Erythroblast (primary cell): Measurements from ENCODE around the gene ARL5C.

Experiments
- GATA1 ChIP-seq: IDR thresholded peaks from 2 replicates; pipeline ENCODE4 v1.6.1; 2011; ENCODE audit warnings: low read depth, mild to moderate bottlenecking, control low read depth, low read length, moderate library complexity
- POLR2A ChIP-seq: IDR thresholded peaks from 2 replicates; pipeline ENCODE4 v1.6.1; 2011; ENCODE audit warnings: mild to moderate bottlenecking, low read length

- TF ChIP-seq POLR2A (no peak), GATA1 (no peak)
Measured at GRCh38 chr17:39212841-39213480, 47.0 kb upstream of the ARL5C start.
